ENCODE data around the gene ACTL7B. TPM values are rescaled to one million over a fixed set of nuclear protein-coding genes. Genes with fewer than 3 reads are reported as not detected.

ACTL7B gene
- total and polyA plus RNA-seq, 2 donors (not counting 1 experiment from before 2014, with no cell fraction given): not detected

DNA sequence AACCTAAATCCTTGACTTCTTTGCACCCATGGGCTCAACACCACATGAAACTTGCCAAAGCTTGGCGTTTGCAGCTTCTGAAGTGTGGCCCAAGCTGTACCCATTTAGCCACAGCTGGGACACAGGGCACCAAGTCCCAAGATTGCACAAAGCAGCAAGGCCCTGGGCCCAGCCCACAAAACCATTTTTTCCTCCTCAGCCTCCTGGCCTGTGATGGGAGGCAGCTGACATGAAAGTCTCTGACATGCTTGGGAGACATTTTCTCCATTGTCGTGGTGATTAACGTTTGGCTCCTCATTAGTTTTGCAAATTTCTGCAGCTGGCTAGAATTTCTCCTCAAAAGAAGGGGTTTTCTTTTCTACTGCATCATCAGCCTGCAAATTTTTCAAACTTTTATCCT lies 32.0 kb downstream of the ACTL7B start:
- Histone ChIP-seq H2AFZ (ENCODE audit: low read length) (no peak overlapping the region), H4K20me1 (ENCODE audit: control insufficient read depth, extremely low read depth, insufficient read depth, low read length) (no peaks in the 10 kb centered on the region), H3K4me3 (replicated peaks in 1 of 4; ENCODE audit: control extremely low read depth in 1 of 4, insufficient read depth in 1 of 4, low read depth in 3 of 4, low read length in 4 of 4) (no peak overlapping the region), H3K36me3 (ENCODE audit: control insufficient read depth, insufficient read depth, low read length) (no peaks in the 10 kb centered on the region), H3K4me2 (ENCODE audit: extremely low read depth, insufficient read depth, low read length) (no peak overlapping the region), H3K9me3 (ENCODE audit: control insufficient read depth, insufficient read depth, low read depth, low read length) (no peaks in the 10 kb centered on the region), H3K9ac (ENCODE audit: insufficient read depth, low read length) (no peak overlapping the region), H3K79me2 (ENCODE audit: control insufficient read depth, insufficient read depth, low read length) (no peaks in the 10 kb centered on the region), H3K27me3 (ENCODE audit: control insufficient read depth, insufficient read depth, low read length) (no peaks in the 10 kb centered on the region), H3K27ac (ENCODE audit: insufficient read depth, low read length) (no peak overlapping the region), H3K4me1 (ENCODE audit: control insufficient read depth, extremely low read depth, insufficient read depth, low read length) (no peaks in the 10 kb centered on the region)
- DNase-seq (ENCODE audit: low read depth in 2 of 2): no peak
- TF ChIP-seq, protein P1, sequence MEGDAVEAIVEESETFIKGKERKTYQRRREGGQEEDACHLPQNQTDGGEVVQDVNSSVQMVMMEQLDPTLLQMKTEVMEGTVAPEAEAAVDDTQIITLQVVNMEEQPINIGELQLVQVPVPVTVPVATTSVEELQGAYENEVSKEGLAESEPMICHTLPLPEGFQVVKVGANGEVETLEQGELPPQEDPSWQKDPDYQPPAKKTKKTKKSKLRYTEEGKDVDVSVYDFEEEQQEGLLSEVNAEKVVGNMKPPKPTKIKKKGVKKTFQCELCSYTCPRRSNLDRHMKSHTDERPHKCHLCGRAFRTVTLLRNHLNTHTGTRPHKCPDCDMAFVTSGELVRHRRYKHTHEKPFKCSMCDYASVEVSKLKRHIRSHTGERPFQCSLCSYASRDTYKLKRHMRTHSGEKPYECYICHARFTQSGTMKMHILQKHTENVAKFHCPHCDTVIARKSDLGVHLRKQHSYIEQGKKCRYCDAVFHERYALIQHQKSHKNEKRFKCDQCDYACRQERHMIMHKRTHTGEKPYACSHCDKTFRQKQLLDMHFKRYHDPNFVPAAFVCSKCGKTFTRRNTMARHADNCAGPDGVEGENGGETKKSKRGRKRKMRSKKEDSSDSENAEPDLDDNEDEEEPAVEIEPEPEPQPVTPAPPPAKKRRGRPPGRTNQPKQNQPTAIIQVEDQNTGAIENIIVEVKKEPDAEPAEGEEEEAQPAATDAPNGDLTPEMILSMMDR (conservative IDR thresholded peaks at IDR 0.05 in 1 of 2, IDR thresholded peaks at IDR 0.05 in 1 of 2; ENCODE audit: low read depth in 1 of 2, low read length in 2 of 2): no peak
- TF ChIP-seq EZH2 (IDR thresholded peaks at IDR 0.05; ENCODE audit: low read length, missing control alignments): no peak

DNA sequence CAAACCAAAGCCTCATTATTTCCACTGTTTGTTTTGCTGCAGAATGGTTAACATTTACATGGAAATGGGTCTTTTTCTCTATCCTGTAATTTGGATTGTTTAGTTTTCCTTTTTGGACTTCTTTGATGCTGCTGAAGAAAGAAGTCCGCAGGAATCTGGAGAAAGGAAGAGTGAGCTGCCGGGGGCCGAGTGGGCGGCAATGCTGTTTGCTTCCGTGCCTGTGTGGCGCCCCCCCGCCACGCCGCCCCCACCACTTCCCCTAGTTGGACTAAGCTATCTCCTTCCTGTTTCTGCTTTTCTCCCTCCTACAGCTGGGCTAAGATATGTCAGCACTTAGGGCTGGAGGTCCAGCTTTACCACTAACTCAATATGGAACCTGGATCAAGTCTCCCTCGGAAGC lies 39.7 kb downstream of the ACTL7B start:
- Histone ChIP-seq H3K4me3 (replicated peaks in 1 of 4; ENCODE audit: control extremely low read depth in 1 of 4, insufficient read depth in 1 of 4, low read depth in 3 of 4, low read length in 4 of 4) (no peak overlapping the region), H3K36me3 (ENCODE audit: control insufficient read depth, insufficient read depth, low read length) (no peaks in the 10 kb centered on the region), H3K79me2 (ENCODE audit: control insufficient read depth, insufficient read depth, low read length) (no peaks in the 10 kb centered on the region), H3K27ac (ENCODE audit: insufficient read depth, low read length) (no peak overlapping the region), H3K9me3 (ENCODE audit: control insufficient read depth, insufficient read depth, low read depth, low read length) (no peaks in the 10 kb centered on the region), H2AFZ (ENCODE audit: low read length) (no peak overlapping the region), H3K9ac (ENCODE audit: insufficient read depth, low read length) (no peak overlapping the region), H3K4me2 (ENCODE audit: extremely low read depth, insufficient read depth, low read length) (no peak overlapping the region), H4K20me1 (ENCODE audit: control insufficient read depth, extremely low read depth, insufficient read depth, low read length) (no peaks in the 10 kb centered on the region), H3K4me1 (ENCODE audit: control insufficient read depth, extremely low read depth, insufficient read depth, low read length) (no peaks in the 10 kb centered on the region), H3K27me3 (ENCODE audit: control insufficient read depth, insufficient read depth, low read length) (no peaks in the 10 kb centered on the region)
- TF ChIP-seq, protein P1 (conservative IDR thresholded peaks at IDR 0.05 in 1 of 2, IDR thresholded peaks at IDR 0.05 in 1 of 2; ENCODE audit: low read depth in 1 of 2, low read length in 2 of 2): no peak
- no peak for TF ChIP-seq EZH2 (IDR thresholded peaks at IDR 0.05; ENCODE audit: low read length, missing control alignments)
- DNase-seq (ENCODE audit: low read depth in 2 of 2): no peak

DNA sequence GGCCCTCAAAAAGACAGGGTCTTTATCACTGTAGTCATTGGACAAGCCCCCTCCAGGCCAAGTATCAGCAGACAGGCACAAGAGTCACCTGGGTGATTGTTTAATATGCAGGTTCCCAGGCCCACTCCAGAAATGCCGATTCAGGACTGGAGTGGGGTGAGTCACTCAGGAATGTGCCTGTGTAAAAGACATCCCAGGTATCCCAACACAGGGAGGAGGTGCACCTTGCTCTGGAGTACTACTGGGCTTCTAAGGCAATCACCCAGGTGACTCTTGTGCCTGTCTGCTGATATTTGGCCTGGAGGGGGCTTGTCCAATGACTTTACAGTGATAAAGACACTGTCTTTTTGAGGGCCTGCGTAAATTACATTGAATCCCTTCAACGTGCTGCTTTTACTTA lies 40.6 kb downstream of the ACTL7B start:
- no peak overlapping the region for H3K4me2 ChIP-seq (ENCODE audit: extremely low read depth, insufficient read depth, low read length)
- H3K4me3 ChIP-seq (replicated peaks in 1 of 4; ENCODE audit: control extremely low read depth in 1 of 4, insufficient read depth in 1 of 4, low read depth in 3 of 4, low read length in 4 of 4): no peak overlapping the region
- no peaks in the 10 kb centered on the region for H3K36me3 ChIP-seq (ENCODE audit: control insufficient read depth, insufficient read depth, low read length)
- H3K9ac ChIP-seq (ENCODE audit: insufficient read depth, low read length): no peak overlapping the region
- no peaks in the 10 kb centered on the region for H4K20me1 ChIP-seq (ENCODE audit: control insufficient read depth, extremely low read depth, insufficient read depth, low read length)
- H3K4me1 ChIP-seq (ENCODE audit: control insufficient read depth, extremely low read depth, insufficient read depth, low read length): no peaks in the 10 kb centered on the region
- H3K79me2 ChIP-seq (ENCODE audit: control insufficient read depth, insufficient read depth, low read length): no peaks in the 10 kb centered on the region
- H3K27me3 ChIP-seq (ENCODE audit: control insufficient read depth, insufficient read depth, low read length): no peaks in the 10 kb centered on the region
- no peak overlapping the region for H2AFZ ChIP-seq (ENCODE audit: low read length)
- H3K27ac ChIP-seq (ENCODE audit: insufficient read depth, low read length): no peak overlapping the region
- TF ChIP-seq, protein P1 (conservative IDR thresholded peaks at IDR 0.05 in 1 of 2, IDR thresholded peaks at IDR 0.05 in 1 of 2; ENCODE audit: low read depth in 1 of 2, low read length in 2 of 2): no peak
- TF ChIP-seq EZH2 (IDR thresholded peaks at IDR 0.05; ENCODE audit: low read length, missing control alignments): no peak
- H3K9me3 ChIP-seq (ENCODE audit: control insufficient read depth, insufficient read depth, low read depth, low read length): no peaks in the 10 kb centered on the region
- no peak for DNase-seq (ENCODE audit: low read depth in 2 of 2)
